ENCODE results near the gene IL21R. TPM values are rescaled to one million over a fixed set of nuclear protein-coding genes. Genes with fewer than 3 reads are reported as not detected.

Gene IL21R
- total and polyA plus RNA-seq, 10 of the 15 experiments (the other 5 are each of a cell fraction or from before 2014, with no cell fraction given): 5.3 to 138 (median 82.5) TPM

DNA sequence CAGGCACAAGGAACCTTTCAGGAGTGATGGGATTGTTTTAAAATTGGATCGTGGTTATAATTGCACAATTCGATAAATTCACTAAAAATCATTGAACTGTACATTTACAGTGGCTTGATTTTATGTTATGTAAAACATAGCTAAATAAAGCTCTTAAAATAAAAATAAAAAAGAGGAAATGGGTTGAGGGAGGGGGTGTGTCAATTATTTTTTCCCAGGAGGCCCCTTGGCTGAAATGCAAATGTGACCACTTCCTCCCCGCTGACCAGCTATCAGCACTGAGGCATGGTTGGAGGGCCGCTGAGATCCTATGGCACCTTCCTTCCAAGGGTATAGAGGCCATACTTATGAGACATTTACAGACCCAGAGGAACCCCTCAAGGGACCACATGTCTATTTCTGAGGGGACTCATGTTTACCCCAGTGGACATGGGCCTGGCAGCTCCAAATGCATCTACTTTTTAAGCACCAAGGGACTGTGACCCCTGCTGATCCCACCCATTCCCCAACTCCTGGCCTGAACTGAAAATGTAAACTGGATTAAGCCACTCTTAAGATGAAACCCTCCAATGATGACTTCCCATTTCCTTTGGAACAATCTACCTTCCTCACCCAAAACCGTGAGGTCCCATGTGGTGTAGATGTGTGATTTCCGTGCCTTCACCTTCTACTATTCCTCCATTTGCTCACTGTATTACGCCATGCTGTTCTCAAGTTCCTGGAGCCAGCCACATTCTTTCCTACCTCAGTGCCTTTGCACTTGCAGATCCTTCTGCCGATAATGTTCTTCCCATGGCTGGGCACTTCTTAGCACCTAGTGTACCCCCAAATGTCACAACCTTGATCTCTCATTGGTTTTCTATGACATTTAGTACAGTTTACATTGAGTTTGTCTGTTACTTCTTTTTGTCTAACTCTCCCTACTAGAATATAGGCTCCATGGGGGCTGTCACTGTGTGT, 2.8 kb upstream of the IL21R start (continued):
- TF ChIP-seq ZBED1 (IDR thresholded peaks at IDR 0.05; ENCODE audit: borderline replicate concordance) (no peak), RAD51 (IDR thresholded peaks at IDR 0.05) (peak; percentile 6; the same call in 1 of the 2 replicates), MEF2B (IDR thresholded peaks at IDR 0.05; ENCODE audit: partially characterized antibody, poor library complexity, severe bottlenecking) (peak; percentile 93), ATF7 (IDR thresholded peaks at IDR 0.05; ENCODE audit: low read depth) (peak; percentile 68), SRF (IDR thresholded peaks at IDR 0.05; ENCODE audit: low read depth in 2 of 2, low read length in 2 of 2) (no peak), TBL1XR1 (IDR thresholded peaks at IDR 0.05; ENCODE audit: low read depth, low read length) (peak; percentile 82), POU2F2 (IDR thresholded peaks at IDR 0.05; ENCODE audit: borderline replicate concordance, low read depth, low read length) (peak; percentile 100), IKZF2 (IDR thresholded peaks at IDR 0.05) (peak; percentile 68 to 87), YY1 (IDR thresholded peaks at IDR 0.05; ENCODE audit: low read depth, low read length) (peak; percentile 53; the same call in 1 of the 2 replicates), SP1 (IDR thresholded peaks at IDR 0.05; ENCODE audit: low read depth, low read length) (peak; percentile 67), IKZF1 (conservative IDR thresholded peaks at IDR 0.05) (peak; percentile 90), FOXK2 (IDR thresholded peaks at IDR 0.05) (no peak)
- TF ChIP-seq, protein P1, sequence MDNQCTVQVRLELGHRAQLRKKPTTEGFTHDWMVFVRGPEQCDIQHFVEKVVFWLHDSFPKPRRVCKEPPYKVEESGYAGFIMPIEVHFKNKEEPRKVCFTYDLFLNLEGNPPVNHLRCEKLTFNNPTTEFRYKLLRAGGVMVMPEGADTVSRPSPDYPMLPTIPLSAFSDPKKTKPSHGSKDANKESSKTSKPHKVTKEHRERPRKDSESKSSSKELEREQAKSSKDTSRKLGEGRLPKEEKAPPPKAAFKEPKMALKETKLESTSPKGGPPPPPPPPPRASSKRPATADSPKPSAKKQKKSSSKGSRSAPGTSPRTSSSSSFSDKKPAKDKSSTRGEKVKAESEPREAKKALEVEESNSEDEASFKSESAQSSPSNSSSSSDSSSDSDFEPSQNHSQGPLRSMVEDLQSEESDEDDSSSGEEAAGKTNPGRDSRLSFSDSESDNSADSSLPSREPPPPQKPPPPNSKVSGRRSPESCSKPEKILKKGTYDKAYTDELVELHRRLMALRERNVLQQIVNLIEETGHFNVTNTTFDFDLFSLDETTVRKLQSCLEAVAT (IDR thresholded peaks at IDR 0.05): peak; percentile 50; the same call in 1 of the 2 replicates
- TF ChIP-seq, protein P2, sequence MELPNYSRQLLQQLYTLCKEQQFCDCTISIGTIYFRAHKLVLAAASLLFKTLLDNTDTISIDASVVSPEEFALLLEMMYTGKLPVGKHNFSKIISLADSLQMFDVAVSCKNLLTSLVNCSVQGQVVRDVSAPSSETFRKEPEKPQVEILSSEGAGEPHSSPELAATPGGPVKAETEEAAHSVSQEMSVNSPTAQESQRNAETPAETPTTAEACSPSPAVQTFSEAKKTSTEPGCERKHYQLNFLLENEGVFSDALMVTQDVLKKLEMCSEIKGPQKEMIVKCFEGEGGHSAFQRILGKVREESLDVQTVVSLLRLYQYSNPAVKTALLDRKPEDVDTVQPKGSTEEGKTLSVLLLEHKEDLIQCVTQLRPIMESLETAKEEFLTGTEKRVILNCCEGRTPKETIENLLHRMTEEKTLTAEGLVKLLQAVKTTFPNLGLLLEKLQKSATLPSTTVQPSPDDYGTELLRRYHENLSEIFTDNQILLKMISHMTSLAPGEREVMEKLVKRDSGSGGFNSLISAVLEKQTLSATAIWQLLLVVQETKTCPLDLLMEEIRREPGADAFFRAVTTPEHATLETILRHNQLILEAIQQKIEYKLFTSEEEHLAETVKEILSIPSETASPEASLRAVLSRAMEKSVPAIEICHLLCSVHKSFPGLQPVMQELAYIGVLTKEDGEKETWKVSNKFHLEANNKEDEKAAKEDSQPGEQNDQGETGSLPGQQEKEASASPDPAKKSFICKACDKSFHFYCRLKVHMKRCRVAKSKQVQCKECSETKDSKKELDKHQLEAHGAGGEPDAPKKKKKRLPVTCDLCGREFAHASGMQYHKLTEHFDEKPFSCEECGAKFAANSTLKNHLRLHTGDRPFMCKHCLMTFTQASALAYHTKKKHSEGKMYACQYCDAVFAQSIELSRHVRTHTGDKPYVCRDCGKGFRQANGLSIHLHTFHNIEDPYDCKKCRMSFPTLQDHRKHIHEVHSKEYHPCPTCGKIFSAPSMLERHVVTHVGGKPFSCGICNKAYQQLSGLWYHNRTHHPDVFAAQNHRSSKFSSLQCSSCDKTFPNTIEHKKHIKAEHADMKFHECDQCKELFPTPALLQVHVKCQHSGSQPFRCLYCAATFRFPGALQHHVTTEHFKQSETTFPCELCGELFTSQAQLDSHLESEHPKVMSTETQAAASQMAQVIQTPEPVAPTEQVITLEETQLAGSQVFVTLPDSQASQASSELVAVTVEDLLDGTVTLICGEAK (IDR thresholded peaks at IDR 0.05; ENCODE audit: borderline replicate concordance): peak; percentile 93
